ENCODE data around the gene EEF1B2.
"Not testable (repeated sequence)": the region's sequence is repeated elsewhere in the genome, so short reads cannot be mapped to it uniquely, and the experiment has no call there.

EEF1B2 gene

DNA sequence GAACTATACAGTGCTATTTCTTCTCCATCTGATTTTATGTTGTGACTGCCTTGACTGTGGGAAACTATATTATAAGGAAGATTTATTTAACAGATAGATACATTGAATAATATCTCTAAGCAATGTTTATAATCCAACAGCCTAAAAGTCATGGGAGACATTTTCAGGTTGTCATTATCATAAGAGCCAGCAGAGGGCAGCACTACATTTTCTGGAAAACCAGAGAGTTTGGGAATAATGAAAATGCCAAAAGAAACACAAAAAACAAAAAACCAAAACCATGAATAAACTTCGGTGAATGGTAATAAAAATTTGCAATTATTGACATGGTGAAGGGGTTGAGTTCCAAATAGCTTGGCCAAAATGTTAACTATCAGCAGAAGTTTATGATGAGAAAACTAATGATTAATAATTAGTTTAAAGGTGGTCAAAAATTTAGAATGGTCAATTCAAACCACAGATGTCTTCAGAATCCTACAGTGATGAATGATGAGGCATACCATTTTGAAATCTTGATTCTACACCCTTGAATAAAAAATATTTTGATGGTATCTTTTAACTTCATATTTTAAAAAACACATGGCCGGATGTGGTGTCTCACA is 4.7 kb downstream of the EEF1B2 start:
- no peak for DNase-seq (ENCODE audit: low read depth in 3 of 3)

DNA sequence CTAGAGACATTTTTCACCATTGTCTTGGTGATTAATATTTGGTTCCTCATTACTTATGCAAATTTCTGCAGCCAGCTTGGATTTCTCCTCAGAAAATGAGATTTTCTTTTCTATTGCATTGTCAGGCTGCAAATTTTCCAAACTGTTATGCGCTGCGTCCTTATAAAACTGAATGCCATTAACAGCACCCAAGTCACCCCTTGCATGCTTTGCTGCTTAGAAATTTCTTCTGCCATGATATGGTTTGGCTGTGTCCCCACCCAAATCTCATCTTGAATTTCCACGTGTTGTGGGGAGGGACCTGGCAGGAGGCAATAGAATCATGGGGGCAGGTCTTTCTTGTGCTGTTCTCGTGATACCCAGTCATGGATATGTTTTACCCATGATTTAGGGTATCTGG is 8.5 kb downstream of the EEF1B2 start:
- not testable (repeated sequence) for DNase-seq (ENCODE audit: low read depth in 3 of 3)

DNA sequence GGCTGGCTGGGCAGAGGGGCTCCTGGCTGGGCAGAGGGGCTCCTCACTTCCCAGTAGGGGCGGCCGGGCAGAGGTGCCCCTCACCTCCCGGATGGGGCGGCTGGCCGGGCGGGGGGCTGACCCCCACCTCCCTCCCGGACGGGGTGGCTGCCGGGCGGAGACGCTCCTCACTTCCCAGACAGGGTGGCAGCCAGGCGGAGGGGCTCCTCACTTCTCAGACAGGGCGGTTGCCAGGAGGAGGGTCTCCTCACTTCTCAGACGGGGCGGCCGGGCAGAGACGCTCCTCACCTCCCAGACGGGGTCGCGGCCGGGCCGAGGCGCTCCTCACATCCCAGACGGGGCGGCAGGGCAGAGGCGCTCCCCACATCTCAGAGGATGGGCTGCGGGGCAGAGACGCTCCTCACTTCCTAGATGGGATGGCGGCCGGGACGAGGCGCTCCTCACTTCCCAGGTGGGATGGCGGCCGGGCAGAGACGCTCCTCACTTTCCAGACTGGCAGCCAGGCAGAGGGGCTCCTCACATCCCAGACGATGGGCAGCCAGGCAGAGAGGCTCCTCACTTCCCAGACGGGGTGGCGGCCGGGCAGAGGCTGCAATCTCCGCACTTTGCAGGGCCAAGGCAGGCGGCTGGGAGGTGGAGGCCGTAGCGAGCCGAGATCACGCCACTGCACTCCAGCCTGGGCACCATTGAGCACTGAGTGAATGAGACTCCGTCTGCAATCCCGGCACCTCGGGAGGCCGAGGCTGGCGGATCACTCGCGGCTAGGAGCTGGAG is 12.1 kb downstream of the EEF1B2 start:
- DNase-seq (ENCODE audit: low read depth in 3 of 3) = not testable (repeated sequence)

DNA sequence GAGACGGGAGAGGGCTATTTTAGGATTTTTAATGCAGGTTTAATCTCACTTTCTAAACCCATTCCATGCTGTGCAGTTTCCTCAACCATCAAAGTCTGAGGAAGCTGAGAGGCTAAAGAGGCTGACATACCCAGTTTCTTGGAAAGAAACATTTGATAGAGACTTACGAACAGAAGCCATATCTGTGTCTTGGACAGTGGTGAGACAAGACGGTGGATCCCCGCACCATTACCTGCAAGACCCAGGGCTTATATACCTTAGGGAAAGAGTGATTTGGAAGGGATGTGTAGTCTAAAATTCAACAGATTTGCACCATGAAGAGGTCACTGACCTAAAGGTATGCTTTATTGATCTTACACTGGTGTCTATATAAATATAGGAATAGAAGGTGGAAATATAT is 13.5 kb downstream of the EEF1B2 start:
- no peak for DNase-seq (ENCODE audit: low read depth in 3 of 3)

DNA sequence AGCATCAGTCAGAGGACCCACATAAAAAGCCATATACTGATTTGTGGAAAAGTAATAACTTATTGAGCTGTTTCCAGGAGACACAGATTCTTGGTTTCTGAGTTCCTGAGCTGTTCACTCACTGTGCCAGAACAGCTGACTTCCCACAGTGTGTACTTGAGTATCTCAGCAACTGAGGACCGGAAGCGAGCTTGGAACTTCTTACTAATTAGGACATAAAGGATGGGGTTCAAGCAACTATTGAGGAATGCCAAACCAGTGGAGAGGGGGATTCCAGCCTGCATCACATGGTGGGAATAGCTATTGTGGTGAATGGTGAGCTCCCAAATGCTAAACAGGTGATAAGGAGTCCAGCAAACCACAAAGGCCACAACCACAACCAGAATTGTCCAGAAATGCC is 16.4 kb downstream of the EEF1B2 start:
- no peak for DNase-seq (ENCODE audit: low read depth in 3 of 3)

DNA sequence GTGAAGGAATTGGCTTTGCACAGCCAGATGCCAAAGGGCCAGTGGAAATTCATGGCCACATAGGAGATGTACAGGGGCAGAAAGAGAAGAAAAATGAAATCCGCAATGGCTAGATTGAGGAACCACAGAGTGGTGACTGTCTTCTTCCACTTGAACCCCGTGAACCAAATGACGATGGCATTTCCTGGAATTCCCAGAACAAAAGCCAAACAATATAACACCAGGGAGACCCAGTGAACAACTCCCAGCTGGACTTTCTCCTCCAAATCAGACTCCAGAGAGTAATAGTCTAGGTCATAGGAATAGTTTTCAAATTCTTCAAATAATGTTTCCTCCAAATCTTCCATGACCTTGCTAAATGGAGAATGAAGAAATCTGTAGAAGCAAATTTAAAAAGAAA is 17.2 kb downstream of the EEF1B2 start:
- no peak for DNase-seq (ENCODE audit: low read depth in 3 of 3)

DNA sequence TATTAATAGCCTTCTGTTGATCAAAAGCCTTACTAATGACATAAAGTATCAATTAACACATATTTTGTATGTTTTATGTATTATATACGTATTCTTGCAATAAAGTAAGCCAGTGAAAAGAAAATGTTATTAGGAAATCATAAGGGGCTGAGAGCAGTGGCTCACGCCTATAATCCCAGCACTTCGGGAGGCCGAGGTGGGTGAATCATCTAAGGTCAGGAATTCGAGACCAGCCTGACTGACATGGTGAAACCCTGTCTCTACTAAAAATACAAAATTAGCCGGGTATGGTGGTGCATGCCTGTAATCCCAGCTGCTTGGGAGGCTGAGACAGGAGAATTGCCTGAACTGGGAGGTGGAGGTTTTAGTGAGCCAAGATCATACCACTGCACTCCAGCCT is 21.8 kb downstream of the EEF1B2 start:
- DNase-seq (ENCODE audit: low read depth in 3 of 3) = not testable (repeated sequence)

DNA sequence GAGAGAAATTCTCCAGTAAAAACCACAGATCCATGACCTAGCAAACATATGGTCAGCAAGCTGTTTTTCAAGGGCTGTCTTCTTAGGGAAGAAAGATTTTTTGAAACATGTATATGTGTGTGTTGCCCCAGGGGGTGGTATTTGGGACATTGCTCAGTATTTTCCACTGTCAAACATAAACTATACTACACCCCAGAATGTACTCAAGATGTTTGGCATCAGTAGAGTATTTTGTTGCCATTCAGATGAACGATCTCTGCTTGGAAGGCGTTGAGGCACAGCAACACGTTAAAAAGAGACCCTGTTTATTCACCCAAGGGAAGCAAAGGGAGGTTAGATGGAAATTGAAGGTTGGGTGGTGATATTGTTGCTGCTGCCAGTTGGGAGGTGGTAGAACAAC is 30.0 kb downstream of the EEF1B2 start:
- DNase-seq (ENCODE audit: low read depth in 3 of 3) = no peak

DNA sequence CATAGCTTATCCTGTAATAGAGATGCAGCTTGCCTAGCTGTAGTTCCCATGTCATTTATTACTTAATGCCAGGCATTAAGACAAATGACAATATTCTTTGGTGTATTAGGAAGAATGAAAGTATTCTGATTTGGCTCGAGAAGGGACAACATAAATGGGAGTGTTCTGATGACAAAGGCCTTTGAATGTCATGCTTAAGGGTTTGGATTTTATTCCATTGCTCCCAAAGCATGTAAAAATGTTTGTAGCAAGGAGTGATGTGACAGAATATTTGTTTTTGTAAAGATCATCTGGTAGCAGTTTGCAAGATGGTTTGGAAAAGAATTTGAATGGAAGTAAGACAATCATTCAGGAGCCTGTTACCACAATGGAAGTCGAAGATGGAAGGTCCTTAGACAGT is 30.4 kb downstream of the EEF1B2 start:
- DNase-seq (ENCODE audit: low read depth in 3 of 3) = no peak

DNA sequence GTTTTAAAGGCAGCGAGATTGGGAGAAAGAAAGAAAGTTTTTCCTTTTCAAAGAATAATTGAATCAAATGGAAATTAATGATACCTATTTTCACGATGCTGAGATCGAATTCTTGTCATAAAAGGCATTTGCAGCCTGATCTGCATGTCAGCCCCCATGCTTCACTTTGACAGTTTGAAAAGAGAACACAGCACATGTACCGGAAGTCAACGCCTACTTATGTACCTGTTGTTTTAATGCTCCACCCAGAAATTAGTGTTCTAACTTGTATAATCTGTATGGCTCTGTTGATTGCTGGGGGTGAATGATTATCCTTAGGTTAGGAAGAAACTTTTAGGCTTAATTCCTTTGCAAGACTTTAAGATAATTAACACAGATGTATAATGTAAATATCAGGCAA is 31.0 kb downstream of the EEF1B2 start:
- DNase-seq (ENCODE audit: low read depth in 3 of 3) = no peak

DNA sequence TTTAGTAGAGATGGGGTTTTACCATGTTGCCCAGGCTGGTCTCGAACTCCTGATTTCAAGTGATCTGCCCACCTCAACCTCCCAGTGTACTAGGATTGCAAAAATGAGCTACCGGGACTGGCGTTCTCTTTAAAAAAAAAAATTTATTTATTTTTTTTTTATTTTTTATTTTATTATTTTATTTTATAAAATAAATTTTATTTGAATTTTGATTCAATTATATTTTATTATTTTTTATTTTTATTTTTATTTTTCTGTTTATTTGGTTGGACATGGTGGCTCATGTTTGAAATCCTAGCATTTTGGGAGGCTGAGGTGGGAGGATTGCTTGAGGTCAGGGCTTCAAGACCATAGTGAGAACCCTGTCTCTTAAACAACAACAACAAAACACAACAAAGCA is 32.5 kb downstream of the EEF1B2 start:
- no peak for DNase-seq (ENCODE audit: low read depth in 3 of 3)

DNA sequence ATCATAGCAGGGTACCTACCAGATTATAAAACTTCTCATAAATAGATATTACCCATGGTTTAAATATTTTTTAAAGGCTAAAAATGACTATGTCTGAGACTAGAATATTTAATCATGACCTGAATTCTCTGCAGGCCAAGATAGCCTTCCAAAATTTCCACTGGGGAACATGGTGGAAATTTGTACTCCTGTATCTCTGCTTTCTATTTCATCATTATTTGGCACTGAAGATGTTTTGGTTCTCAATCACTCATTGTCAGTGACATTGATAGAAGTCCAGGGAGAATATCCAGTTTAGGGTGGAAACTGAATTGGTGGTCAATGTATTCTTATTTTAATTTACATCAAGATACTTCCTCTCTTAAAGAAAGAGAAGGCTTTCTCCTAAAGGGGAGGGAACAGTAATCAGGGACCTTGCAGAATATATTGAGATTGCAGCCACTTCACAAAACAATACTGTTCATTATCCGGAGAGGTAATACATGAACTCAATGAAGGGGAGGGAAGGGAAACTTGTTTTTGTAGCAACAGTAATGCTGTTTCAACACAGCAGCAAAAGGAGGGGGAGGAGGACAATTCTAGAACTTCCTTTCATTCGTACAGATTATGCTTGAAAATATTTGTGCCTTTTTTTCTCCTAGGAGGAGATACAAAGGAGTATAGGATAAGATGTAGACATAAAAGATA is 34.1 kb downstream of the EEF1B2 start:
- no peak for DNase-seq (ENCODE audit: low read depth in 3 of 3)

DNA sequence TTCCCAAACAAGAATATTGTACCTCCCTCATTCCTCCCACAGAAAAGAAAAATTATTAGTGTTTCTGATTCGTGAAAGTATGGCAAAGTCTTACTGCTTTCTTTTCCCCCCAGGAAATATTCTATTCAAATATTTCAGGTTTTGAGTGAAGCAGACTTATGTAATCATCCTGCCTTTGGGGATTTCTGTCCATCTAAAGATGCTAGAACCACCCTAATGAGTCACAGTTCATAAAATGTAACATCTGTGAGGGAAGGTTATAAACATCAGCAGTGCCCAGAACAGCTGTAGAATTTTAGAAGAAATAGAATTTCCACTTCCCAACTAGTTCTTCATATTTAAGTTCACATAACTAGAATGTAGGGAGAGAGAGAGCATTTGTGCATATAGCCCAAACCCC is 39.0 kb downstream of the EEF1B2 start:
- DNase-seq (ENCODE audit: low read depth in 3 of 3) = no peak

DNA sequence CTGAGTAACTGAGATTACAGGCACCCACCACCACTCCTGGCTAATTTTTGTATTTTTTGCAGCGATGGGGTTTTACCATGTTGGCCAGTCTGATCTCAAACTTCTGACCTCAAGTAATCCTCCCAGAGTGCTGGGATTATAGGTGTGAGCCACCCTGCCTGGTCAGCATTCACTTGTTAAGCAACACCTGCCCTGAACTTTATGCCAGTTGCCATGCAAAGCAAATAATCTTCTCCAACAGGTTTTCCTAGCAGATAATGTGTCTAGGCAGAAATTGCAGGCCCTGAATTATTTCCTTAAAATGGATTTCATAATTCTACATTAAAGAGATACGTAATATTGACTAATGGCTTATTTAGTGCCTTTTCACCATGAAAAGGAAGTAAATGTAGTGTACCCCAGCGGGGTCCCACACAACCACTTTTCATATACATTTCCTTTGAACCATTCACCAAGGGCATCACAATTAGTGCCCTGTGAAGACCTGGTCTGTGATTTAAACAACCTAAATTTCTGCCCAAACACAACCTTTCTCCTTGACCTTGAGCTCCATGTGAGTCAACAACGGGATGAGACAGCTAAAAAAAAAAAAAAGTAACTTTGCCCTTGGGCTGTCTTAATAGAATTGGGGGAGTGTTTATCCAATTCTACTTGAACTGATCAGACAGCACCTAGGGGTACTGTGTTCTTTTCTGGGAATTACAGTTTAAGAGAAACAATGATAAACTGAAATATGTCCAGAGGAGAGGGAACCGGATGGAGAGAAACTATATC is 41.6 kb downstream of the EEF1B2 start:
- DNase-seq (ENCODE audit: low read depth in 3 of 3) = no peak

DNA sequence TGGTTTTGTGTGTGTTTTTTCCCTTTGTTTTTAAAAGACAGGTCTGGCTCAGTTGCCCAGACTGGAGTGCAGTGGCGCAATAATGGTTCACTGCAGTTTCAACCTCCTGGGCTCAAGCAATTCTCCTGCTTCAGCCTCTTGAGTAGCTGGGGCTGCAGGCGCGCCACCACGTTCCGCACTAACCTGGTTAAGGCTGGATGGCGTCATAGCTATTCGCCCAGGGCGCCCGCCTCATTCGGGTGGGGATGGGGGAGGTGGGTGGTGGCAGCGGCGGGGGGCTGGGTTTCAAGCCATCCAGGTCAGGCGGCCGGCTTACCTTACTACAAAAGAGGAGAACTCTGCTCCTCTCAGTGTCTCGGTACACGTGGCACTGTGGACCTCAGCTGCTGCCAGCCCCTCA is 42.8 kb downstream of the EEF1B2 start:
- DNase-seq (ENCODE audit: low read depth in 3 of 3) = no peak

DNA sequence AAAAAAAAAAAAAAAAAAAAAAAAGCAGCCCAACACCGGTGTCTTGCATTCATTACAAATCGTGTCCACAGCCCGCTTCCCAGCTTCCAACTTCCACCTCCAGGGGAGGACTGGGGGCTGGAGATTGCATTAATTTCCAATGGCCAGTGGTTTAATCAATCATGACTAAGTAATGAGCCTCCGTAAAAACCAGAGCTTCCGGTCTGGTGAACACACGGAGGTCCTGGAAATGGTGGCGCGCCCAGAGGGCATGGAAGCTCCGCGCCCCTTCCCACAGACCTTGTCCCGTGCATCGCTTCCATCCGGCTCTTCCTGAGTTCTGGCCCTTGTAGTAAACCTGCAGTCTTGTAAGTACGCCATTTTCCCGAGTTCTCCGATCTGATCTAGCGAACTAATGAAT is 43.6 kb downstream of the EEF1B2 start:
- no peak for DNase-seq (ENCODE audit: low read depth in 3 of 3)

DNA sequence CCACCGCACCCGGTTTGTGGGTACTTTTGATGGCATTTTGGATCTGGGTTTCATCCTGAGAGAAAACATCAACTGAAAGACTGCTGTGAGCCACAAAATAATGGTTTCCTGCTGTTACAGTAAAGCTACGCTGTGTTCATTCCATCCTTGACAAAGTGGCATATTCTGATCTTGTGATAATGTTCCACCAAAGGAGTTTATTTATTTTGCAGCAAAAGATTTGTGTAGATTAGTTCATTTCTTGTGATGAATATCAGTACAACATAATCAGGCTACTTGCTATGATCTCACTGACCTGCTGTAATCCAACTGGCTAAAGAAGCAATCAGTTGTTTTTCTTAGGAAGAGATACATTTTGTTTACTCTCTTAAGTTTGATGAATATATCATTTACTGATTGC is 45.0 kb downstream of the EEF1B2 start:
- DNase-seq (ENCODE audit: low read depth in 3 of 3) = no peak

DNA sequence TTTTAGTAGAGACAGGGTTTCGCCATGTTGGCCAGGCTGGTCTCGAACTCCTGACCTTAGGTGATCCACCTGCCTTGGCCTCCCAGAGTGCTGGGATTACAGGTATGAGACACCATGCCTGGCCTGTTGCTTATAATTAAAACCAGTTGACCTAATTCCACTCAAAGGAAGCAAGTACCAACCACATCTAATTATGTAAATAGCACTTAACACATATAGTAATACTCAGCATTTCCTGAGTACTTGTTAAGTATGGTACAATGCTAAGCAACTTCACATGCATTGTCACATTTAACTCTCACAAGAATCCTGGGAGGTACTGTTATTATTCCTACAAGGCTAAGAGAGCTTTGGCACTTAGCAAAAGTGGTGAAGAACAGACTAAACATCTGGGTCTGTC is 47.6 kb downstream of the EEF1B2 start:
- DNase-seq (ENCODE audit: low read depth in 3 of 3) = not testable (repeated sequence)

DNA sequence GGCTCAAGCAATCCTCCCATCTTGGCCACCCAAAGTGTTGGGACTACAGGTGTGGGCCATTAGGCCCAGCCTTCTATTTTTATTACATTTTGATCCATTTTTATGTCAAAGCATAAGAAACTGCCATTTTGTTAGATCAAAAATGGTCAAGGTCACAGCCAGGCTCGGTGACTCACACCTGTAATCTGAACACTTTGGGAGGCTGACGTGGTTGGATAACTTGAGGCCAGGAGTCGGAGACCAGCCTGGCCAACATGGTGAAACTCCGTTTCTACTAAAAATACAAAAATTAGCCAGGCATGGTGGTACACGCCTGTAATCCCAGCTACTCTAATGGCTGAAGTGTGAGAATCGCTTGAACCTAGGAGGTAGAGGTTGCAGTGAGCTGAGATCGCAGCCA is 49.2 kb downstream of the EEF1B2 start:
- no peak for DNase-seq (ENCODE audit: low read depth in 3 of 3)

DNA sequence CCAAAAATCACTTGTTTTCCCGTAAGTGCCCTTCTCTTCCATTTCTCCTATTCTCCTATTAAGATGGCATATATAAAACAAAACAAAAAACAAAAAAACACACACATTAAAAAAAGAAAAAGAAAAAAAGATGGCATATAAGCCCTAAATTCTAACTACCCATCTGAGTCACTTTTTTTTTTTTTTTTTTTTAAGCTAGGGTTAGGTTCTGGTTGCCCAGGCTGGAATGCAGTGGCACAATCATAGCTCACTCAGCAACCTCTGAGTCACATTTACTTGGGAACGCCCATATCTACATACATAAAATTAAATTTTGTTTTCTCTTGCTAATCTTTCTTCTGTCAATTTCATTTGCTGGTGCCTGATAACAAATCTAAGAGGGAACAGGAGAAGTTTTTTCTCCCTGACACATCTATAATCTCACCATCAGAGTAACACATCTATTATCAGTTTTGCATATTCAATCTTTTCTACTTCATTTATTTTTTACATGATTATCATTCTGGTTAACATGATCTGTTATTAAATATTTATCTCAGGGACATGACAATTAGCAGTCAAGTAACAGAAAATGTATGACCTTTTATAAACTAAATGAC is 52.1 kb downstream of the EEF1B2 start:
- no peak for DNase-seq (ENCODE audit: low read depth in 3 of 3)

Measured in stimulated activated CD4-positive, alpha-beta T cell treated with anti-CD3 and anti-CD28 coated beads, TNF-alpha, amount 100 ng/mL, for 48 hours (primary cell).